OCI-LY7 (cell line): ENCODE data around the gene SNX25.

ENCODE experiments used
- CTCF ChIP-seq: fragments of 200-600 bp; sonication (generic); conservative IDR thresholded peaks from 2 replicates; pipeline ENCODE4 v1.5.1; 2014; ENCODE audit warnings: mild to moderate bottlenecking, antibody characterized with exemption, low read length, moderate library complexity, mixed read lengths
- EZH2phosphoT487 ChIP-seq: fragments of 200-600 bp; sonication (generic); IDR thresholded peaks from 2 replicates; pipeline ENCODE4 v1.6.1; 2018; ENCODE audit warnings: low read depth, borderline replicate concordance, mild to moderate bottlenecking, mixed run types, antibody characterized with exemption, low read length, moderate library complexity, mixed read lengths

- TF ChIP-seq CTCF: no peak
- TF ChIP-seq EZH2phosphoT487: no peak
Observed at GRCh38 chr4:185392156-185392555, 182.8 kb downstream of the SNX25 start.
